Measurements from ENCODE around the gene TUBB. TPM values are rescaled to one million over a fixed set of nuclear protein-coding genes. Genes with fewer than 3 reads are reported as not detected.

TUBB gene
- total and polyA plus RNA-seq, 9 of the 15 experiments (the other 6 are each of a cell fraction or from before 2014, with no cell fraction given): 971 to 2,870 (median 1,478) TPM

DNA sequence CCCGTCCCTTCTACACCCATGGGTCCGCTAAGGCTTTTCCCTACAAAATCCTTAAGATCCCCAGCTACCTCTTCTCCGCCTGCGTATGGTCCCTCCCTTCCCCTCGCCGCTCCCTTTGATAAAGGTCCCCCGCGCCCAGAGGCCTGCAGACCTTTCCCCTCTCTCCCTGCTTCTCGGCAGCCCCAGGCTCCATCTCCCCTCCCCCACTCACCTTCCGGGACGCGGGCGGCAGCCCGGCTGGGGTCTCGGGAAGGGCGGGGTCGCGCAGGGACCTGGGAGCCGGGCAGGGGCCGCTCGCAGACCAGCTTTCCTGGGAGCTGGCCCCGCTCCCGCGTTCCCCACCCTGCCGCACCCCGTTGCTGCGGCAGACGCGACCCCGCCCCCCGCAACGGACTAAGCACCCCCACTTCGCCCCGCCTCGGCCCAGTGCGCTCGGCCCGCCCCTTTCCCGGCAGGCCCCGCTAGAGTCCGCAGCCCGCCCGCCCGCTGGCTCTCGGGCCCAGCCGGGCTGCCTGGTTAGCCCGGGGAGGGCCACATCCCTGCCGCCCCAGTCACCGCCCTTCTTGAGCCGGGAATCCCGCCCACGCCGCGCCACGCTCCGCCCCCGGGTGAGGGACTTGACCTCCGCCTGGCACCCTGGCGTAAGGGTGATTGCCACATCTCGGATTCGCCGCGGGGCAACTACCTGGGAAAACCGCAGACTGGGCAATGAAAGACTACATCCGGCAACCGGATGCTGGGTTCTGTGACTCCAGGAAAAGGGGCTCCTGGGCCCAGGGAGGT, 22.4 kb downstream of the TUBB start, which contains the start of gene FLOT1 (continued):
- TF ChIP-seq ZNF263 (CRISPR knock-in tag; IDR thresholded peaks at IDR 0.05; ENCODE audit: borderline replicate concordance) (no peak), CBX2 (IDR thresholded peaks at IDR 0.05; ENCODE audit: insufficient read depth, low read length, poor library complexity, severe bottlenecking) (no peak), HOXB6 (CRISPR knock-in tag; IDR thresholded peaks at IDR 0.05; ENCODE audit: borderline replicate concordance) (no peak), ZNF165 (CRISPR knock-in tag; IDR thresholded peaks at IDR 0.05; ENCODE audit: borderline replicate concordance) (no peak), MIER1 (IDR thresholded peaks at IDR 0.05; ENCODE audit: low read depth) (no peak), HNRNPLL (IDR thresholded peaks at IDR 0.05; ENCODE audit: low read depth, low read length, poor library complexity, severe bottlenecking) (peak; percentile 43), PATZ1 (CRISPR knock-in tag; IDR thresholded peaks at IDR 0.05; ENCODE audit: borderline replicate concordance) (0 out of 2 replicates have a peak, but pooled peaks have one; percentile 29), MED1 (CRISPR knock-in tag; IDR thresholded peaks at IDR 0.05; ENCODE audit: borderline replicate concordance) (no peak), RNF219 (CRISPR knock-in tag; IDR thresholded peaks at IDR 0.05) (no peak), MCM3 (IDR thresholded peaks at IDR 0.05) (no peak), BCOR (IDR thresholded peaks at IDR 0.05) (no peak), SRSF3 (IDR thresholded peaks at IDR 0.05; ENCODE audit: insufficient read depth, low read length) (no peak), MLX (CRISPR knock-in tag; conservative IDR thresholded peaks at IDR 0.05) (no peak; a peak in 1 of 4 replicates), ZNF143 (CRISPR knock-in tag; IDR thresholded peaks at IDR 0.05) (no peak), TSHZ1 (CRISPR knock-in tag; IDR thresholded peaks at IDR 0.05) (no peak), ZNF140 (CRISPR knock-in tag; IDR thresholded peaks at IDR 0.05) (no peak), PYGO2 (tag; IDR thresholded peaks at IDR 0.05) (no peak), KAT2B (IDR thresholded peaks at IDR 0.05; ENCODE audit: low read depth, low read length) (no peak), L3MBTL2 (IDR thresholded peaks at IDR 0.05) (no peak), JUNB (CRISPR knock-in tag; conservative IDR thresholded peaks at IDR 0.05) (no peak)

Data from K562 (cell line).